ENCODE data around the gene PDCD5. TPM values are rescaled to one million over a fixed set of nuclear protein-coding genes. Genes with fewer than 3 reads are reported as not detected.

Gene PDCD5, protein sequence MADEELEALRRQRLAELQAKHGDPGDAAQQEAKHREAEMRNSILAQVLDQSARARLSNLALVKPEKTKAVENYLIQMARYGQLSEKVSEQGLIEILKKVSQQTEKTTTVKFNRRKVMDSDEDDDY
- 127 and 142 TPM in 2 replicates for total RNA-seq

DNA sequence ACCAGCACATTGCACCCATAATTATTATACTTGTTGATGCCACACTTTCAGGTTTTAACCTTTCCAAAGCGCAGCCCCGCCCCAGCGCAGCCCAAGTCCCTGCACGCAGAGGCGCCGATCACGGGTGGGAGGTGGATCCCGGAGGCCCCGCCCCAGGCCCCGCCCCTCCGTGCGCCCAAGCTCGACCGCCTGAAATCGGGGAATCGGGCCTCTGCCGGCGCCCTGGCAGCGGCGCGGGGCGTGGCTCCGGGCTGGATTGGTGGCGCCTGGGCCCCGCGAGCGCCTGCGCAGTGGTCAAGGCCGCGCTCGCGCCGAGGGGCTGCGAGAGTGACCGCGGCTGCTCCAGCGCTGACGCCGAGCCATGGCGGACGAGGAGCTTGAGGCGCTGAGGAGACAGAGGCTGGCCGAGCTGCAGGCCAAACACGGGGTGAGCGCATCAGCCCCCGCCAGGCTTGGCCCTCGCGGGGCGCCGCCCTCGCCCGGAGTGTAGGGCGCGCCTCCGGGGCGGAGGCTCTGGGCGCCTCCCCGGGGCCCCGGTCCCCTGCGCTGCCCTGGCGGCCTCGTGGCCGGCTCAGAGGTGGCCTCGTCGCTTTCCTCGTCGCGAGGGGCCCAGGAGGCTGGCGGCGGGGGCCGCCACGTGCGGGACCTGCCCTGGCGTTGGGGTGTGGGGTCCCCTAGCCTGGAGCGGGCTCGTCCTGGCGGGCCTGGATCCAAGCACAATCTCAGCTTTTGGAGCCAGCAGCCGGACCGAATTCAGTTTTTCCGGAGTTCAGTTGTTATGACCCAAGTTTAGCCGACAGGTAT lies at the start of gene PDCD5:
TSS of gene PDCD5 (plus strand) at position 290 of the 804 bp plus-strand sequence. CDS start at position 362, 72 bp downstream.

Other genes starting within 250 kb of the PDCD5 start
- 9.2 and 12.1 TPM in 2 replicates for gene ZNF507, start 235.6 kb upstream of the PDCD5 start, total RNA-seq
- 15.9 and 16.0 TPM in 2 replicates for gene DPY19L3, start 175.4 kb upstream of the PDCD5 start, total RNA-seq
- 31.4 and 36.9 TPM in 2 replicates for gene ANKRD27, start 94.0 kb downstream of the PDCD5 start, total RNA-seq
- 0.18 and 0.47 TPM in 2 replicates for gene RGS9BP, start 94.7 kb downstream of the PDCD5 start, total RNA-seq
- gene NUDT19, start 110.6 kb downstream of the PDCD5 start, total RNA-seq, result 8.1 and 10.3 TPM in 2 replicates
- gene TDRD12, start 138.6 kb downstream of the PDCD5 start, total RNA-seq, result 0.09 TPM in 2 replicates